ENCODE data around the gene TCP1. TPM values are rescaled to one million over a fixed set of nuclear protein-coding genes. Genes with fewer than 3 reads are reported as not detected.

TCP1 gene
- total RNA-seq, 2 experiments from 2014 or later = 212 to 216 TPM

- CTCF ChIA-PET = interaction anchor here (1.3 to 1.5 kb wide), 3 partner anchors 17 to 100 kb away, joined by 3 to 4 read pairs (median 3); no protein-coding TSS in a partner anchor
- Histone ChIP-seq H3K4me1 (ENCODE audit: insufficient read depth, low read length) (peaks cover 39% of the 10 kb centered on the region), H3K4me3 (ENCODE audit: low read length) (peak overlapping the region; percentile 84), H3K9me3 (ENCODE audit: control insufficient read depth in 1 of 2, insufficient read depth in 1 of 2, low read length in 2 of 2) (no peaks in the 10 kb centered on the region), H3K27ac (ENCODE audit: low read depth in 1 of 2, low read length in 2 of 2) (peak overlapping the region; percentile 88 to 97), H3K27me3 (ENCODE audit: control insufficient read depth in 1 of 2, insufficient read depth in 2 of 2, low read length in 2 of 2) (no peaks in the 10 kb centered on the region), H3K36me3 (ENCODE audit: insufficient read depth, low read length) (peaks cover 54% of the 10 kb centered on the region)
- Mint-ChIP-seq H3K9me3 (no peaks in the 10 kb centered on the region), H3K27me3 (no peaks in the 10 kb centered on the region), H3K27ac (peak overlapping the region; percentile 95), H3K4me3 (peak overlapping the region; percentile 99), H3K36me3 (ENCODE audit: low read depth) (peaks cover 93% of the 10 kb centered on the region), H3K4me1 (ENCODE audit: low read depth) (peaks cover 68% of the 10 kb centered on the region)
- TF ChIP-seq, protein P1, sequence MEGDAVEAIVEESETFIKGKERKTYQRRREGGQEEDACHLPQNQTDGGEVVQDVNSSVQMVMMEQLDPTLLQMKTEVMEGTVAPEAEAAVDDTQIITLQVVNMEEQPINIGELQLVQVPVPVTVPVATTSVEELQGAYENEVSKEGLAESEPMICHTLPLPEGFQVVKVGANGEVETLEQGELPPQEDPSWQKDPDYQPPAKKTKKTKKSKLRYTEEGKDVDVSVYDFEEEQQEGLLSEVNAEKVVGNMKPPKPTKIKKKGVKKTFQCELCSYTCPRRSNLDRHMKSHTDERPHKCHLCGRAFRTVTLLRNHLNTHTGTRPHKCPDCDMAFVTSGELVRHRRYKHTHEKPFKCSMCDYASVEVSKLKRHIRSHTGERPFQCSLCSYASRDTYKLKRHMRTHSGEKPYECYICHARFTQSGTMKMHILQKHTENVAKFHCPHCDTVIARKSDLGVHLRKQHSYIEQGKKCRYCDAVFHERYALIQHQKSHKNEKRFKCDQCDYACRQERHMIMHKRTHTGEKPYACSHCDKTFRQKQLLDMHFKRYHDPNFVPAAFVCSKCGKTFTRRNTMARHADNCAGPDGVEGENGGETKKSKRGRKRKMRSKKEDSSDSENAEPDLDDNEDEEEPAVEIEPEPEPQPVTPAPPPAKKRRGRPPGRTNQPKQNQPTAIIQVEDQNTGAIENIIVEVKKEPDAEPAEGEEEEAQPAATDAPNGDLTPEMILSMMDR (IDR thresholded peaks at IDR 0.05) = no peak
- POLR2A ChIA-PET = interaction anchor here (0.6 to 5.5 kb wide), 12 partner anchors 9 to 178 kb away, joined by 3 to 176 read pairs (median 10); partner anchors contain the start of genes ACAT2, IGF2R, SOD2 and WTAP
- no peak for ATAC-seq (ENCODE audit: poor library complexity)
- intact Hi-C loops (cut with DNase I, micrococcal nuclease) = loop anchor here (1.0 to 5.0 kb wide), 3 partner anchors 29 to 98 kb away; partner anchors contain the start of genes ACAT2 (in 1 of the 2) and SOD2 (in 1 of the 2)
- peak in 6 of 14 experiments; percentile 2 to 48 (median 12) for DNase-seq
These were observed 1.7 kb upstream of the TCP1 start for GRCh38 chr6:159790956-159791598.

- POLR2A ChIA-PET = interaction anchor here (0.6 to 5.5 kb wide), 27 partner anchors 8 to 672 kb away, joined by 3 to 176 read pairs (median 5); partner anchors contain the start of genes ACAT2, IGF2R, SOD2 and WTAP
- peaks cover 94% of the 10 kb centered on the region for H3K36me3 Mint-ChIP-seq (ENCODE audit: low read depth)
- TF ChIP-seq, protein P1 (IDR thresholded peaks at IDR 0.05) = no peak
- Histone ChIP-seq H3K27ac (ENCODE audit: low read depth in 1 of 2, low read length in 2 of 2) (peak within 1 kb of the TSS; percentile 88 to 97), H3K4me3 (ENCODE audit: low read length) (peak within 1 kb of the TSS; percentile 84), H3K9me3 (ENCODE audit: control insufficient read depth in 1 of 2, insufficient read depth in 1 of 2, low read length in 2 of 2) (no peaks in the 10 kb centered on the region), H3K27me3 (ENCODE audit: control insufficient read depth in 1 of 2, insufficient read depth in 2 of 2, low read length in 2 of 2) (no peaks in the 10 kb centered on the region), H3K4me1 (ENCODE audit: insufficient read depth, low read length) (peaks cover 37% of the 10 kb centered on the region), H3K36me3 (ENCODE audit: insufficient read depth, low read length) (peaks cover 55% of the 10 kb centered on the region)
- DNase-seq (peak; percentile 67 to 96 (median 84)), ATAC-seq (ENCODE audit: poor library complexity) (peak; percentile 73)
- CTCF ChIA-PET = interaction anchor here (1.3 to 2.0 kb wide), 4 partner anchors 17 to 99 kb away, joined by 3 to 8 read pairs (median 4); no protein-coding TSS in a partner anchor
- peaks cover 70% of the 10 kb centered on the region for H3K4me1 Mint-ChIP-seq (ENCODE audit: low read depth)
- H3K9me3 Mint-ChIP-seq = no peaks in the 10 kb centered on the region
- peak within 1 kb of the TSS; percentile 95 for H3K27ac Mint-ChIP-seq
- intact Hi-C loops (cut with DNase I, micrococcal nuclease) = loop anchor here (1.0 to 5.0 kb wide), 3 partner anchors 28 to 97 kb away; partner anchors contain the start of genes ACAT2 (in 1 of the 2) and SOD2 (in 1 of the 2)
- H3K4me3 Mint-ChIP-seq = peak within 1 kb of the TSS; percentile 99
- no peaks in the 10 kb centered on the region for H3K27me3 Mint-ChIP-seq
These were observed 950 bp upstream of the TCP1 start, which contains the start of gene MRPL18 for GRCh38 chr6:159790149-159790955. MRPL18 (plus strand) TSS chr6:159790467; CDS start chr6:159790588, 121 bp downstream.
